T-helper 2 cell treated with Interferon-gamma antibody and Interleukin-4, amounts not matched to agents 5 μg/mL and 100 μg/mL, for 36 hours (primary cell): ENCODE measurements around the gene RAD51B.

Source experiments
- DNase-seq: peaks from one replicate; pipeline ENCODE4 v3.0.0; 2021; ENCODE audit warnings: low spot score
- H3K27ac Mint-ChIP-seq: one replicate; pipeline ENCODE4 v1.8.0; 2021; ENCODE audit warnings: mild to moderate bottlenecking, mixed read lengths
- H3K27me3 Mint-ChIP-seq: one replicate; pipeline ENCODE4 v1.8.0; 2021; ENCODE audit warnings: low read depth, mixed read lengths
- H3K36me3 Mint-ChIP-seq: one replicate; pipeline ENCODE4 v1.8.0; 2021; ENCODE audit warnings: low read depth, mixed read lengths
- H3K4me1 Mint-ChIP-seq: one replicate; pipeline ENCODE4 v1.8.0; 2021; ENCODE audit warnings: low read depth, mixed read lengths
- H3K4me3 Mint-ChIP-seq: one replicate; pipeline ENCODE4 v1.8.0; 2022; ENCODE audit warnings: mild to moderate bottlenecking, moderate library complexity, mixed read lengths
- H3K9me3 Mint-ChIP-seq: one replicate; pipeline ENCODE4 v1.8.0; 2021; ENCODE audit warnings: mixed read lengths

Gene RAD51B

DNA sequence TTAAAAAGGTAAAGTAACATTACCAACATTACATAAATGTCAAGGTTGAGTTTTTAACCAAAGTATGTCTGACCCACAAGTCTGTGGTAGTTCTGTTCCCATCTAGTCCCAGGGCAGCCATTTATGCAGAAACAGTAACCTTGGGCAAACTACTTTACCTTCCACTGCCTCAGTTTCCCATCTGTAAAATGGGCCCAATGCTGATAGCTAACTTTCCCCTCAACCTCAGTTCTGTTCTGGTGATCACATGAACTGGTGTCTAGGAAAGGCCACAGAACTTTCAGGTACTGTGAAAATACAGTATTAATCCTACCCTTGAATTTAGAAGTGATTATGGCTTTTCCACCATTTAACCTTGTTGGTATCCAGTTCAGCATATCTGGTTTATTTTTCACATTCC is 859.7 kb downstream of the RAD51B start:
- no peak for DNase-seq
- H3K9me3 Mint-ChIP-seq, result no peaks in the 10 kb centered on the region
- no peak overlapping the region for H3K4me3 Mint-ChIP-seq
- H3K4me1 Mint-ChIP-seq, result peaks cover 16% of the 10 kb centered on the region
- no peaks in the 10 kb centered on the region for H3K36me3 Mint-ChIP-seq
- H3K27ac Mint-ChIP-seq, result no peak overlapping the region
- no peaks in the 10 kb centered on the region for H3K27me3 Mint-ChIP-seq

DNA sequence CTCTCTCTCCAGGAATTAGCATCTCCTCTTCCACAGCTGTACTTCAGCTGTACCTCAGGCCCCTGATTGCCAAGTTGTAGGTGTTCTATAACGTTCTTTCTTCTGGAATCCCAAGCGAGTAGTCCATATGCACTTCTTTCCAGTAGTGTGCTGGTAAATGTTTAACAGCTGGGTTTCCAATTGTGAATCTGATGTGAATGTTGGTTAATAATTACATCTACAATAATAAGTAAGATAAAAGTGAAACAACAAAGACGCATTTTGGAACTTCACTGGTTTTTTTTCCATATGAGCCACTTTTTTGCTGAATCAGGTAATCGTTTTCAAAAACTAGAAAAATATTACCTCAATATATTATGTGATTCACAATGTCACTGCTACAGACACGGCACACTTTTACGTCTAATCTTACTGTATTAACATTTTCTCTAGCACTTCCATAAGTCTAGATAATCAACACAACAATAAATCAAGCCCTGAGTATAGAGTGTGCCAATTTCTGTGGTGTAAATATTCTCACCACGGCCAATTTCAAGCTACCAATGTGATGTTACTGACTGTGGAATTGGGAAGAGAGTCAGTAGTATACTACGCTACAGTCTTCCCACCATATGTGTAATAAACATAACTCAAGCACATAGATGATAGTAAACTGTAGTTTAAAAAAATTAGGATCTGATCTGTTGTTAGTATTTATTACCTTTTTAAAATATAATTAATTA is 860.3 kb downstream of the RAD51B start:
- Mint-ChIP-seq H3K27ac (no peak overlapping the region), H3K27me3 (no peaks in the 10 kb centered on the region), H3K4me3 (no peak overlapping the region), H3K36me3 (no peaks in the 10 kb centered on the region), H3K4me1 (peaks cover 21% of the 10 kb centered on the region), H3K9me3 (no peaks in the 10 kb centered on the region)
- no peak for DNase-seq

DNA sequence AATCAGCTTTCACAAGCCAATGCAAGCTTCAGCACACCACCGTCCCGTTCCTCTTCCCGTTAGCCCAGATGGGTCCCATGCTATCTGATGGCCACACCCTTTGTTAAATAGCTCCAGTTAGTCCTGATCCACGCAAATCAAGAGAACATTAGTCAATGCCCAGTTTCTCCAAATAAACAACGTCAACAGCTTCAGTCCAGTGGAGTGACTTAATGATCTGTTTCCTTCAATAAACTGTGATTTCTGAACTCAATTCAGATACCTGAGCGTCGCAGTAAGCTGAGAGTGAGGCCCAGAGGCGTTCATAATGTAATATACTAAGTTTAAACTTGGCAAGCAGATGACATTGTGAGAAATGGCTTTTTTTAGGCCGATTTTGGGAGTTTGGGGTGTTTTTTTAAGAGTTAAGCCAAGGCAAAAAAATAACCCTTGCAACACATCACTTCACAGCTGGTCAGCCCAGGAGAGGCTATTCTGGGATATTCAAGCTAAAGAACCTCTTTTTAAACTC is 861.0 kb downstream of the RAD51B start:
- no peak overlapping the region for H3K4me3 Mint-ChIP-seq

DNA sequence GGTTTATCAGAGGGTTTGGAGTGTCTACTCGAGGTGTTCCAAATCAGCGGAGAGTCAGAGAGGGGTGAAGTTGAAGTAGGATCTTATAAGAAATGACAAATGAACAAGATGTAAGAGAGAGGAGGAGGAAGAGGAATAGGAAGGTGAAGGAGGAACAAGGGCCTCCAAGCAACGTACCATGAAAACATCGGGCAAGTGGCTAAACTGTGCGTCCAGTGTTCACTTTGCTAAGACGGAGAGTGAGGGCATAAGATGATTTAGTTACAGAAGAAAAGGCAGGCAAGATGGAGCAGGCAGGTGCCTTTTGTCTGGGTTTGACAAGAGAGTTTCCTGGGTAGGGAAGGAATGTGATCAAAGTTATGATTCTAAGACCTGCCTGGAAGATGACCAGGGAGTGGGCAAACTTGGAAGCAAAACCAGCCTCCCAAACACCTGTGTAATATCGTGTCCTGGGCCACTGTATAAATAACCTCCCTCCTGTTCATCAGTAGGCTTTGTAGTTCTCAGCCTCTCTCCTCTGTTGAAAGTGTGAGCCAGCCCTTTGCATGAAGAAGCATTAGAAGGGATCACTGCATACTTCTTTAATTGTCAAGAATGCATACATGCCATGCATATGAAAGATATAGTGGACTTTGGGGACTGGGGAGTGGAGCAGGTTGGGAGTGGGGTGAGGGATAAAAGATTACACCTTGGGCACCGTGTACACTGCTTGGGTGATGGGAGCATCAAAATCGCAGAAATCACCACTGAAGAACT is 861.9 kb downstream of the RAD51B start:
- Mint-ChIP-seq H3K9me3 (no peaks in the 10 kb centered on the region), H3K27me3 (no peaks in the 10 kb centered on the region), H3K4me1 (peaks cover 34% of the 10 kb centered on the region), H3K36me3 (no peaks in the 10 kb centered on the region), H3K4me3 (no peak overlapping the region), H3K27ac (no peak overlapping the region)
- DNase-seq, result no peak

More for the DNA sequence above, 861.0 kb downstream of the RAD51B start:
- H3K4me1 Mint-ChIP-seq, result peaks cover 28% of the 10 kb centered on the region
- no peaks in the 10 kb centered on the region for H3K9me3 Mint-ChIP-seq
- H3K27ac Mint-ChIP-seq, result no peak overlapping the region
- H3K36me3 Mint-ChIP-seq, result no peaks in the 10 kb centered on the region
- no peak for DNase-seq
- no peaks in the 10 kb centered on the region for H3K27me3 Mint-ChIP-seq

DNA sequence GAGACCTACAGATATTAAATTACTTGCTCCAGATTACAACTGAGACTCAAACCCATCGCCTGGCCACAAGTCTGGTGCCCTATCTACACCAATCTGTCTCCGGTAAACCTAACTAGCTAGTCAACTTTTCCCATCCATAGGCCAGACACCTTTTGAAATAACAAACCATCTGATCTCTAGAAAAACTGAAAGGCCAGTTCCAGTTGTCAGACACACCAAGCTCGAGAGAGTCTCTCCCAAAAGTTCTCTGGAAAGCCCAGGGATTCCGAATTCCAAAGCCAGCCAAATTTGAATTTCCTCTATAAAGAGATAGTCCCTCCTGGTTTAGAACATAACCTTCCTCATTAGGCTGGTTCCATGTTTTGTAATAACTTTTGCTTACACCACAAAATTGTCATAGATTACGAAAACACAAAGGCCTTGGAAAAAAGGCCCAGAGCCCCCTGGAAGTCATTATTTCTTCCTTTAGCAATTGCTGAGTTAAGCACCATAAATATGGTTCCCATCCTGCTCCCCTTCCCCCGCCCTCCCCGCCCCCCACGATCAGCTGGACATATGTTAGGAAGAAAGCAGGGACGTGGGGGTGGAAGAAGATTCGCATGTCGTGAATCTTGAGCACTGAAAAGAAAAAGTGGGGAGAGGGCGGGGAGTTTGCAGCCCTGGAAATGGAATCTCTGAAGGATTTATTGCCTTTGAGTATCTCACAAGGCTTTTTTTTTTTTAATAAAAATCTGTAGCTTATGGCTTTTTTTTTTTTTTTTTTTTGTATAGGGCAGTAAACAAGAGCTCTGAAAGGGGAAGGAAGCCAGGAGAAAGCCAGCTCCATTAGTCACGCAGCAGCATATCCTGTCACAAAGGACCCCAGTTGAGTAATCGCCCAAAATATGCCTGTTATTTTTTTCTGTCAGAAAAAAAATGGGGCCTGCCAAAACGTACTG is 862.9 kb downstream of the RAD51B start:
- peak overlapping the region; percentile 60 for H3K4me3 Mint-ChIP-seq
- DNase-seq, result no peak
- H3K27me3 Mint-ChIP-seq, result no peaks in the 10 kb centered on the region
- H3K36me3 Mint-ChIP-seq, result no peaks in the 10 kb centered on the region
- peak overlapping the region; percentile 84 for H3K27ac Mint-ChIP-seq
- no peaks in the 10 kb centered on the region for H3K9me3 Mint-ChIP-seq
- peaks cover 36% of the 10 kb centered on the region for H3K4me1 Mint-ChIP-seq

DNA sequence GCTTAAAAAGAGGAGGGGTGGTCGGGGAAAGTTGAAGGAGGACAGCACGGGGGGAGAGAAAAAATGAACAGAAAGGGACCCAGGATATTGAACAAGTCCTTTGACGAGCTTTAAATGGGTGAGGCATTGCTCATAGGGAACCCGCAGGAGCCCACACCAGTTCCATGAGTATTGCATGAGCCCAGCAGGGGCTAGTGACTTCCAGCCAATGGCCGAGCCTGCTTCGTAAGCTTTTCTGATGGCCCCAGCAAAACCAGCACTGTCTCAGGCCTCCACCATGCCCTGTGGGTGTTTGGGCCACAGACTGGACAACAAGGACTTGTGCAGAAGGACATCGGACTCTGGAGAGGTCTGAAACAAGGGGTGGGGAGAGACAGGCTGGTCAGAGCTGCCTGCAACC is 863.7 kb downstream of the RAD51B start:
- H3K4me3 Mint-ChIP-seq, result peak overlapping the region; percentile 60
- H3K36me3 Mint-ChIP-seq, result no peaks in the 10 kb centered on the region
- no peaks in the 10 kb centered on the region for H3K27me3 Mint-ChIP-seq
- DNase-seq, result no peak
- peaks cover 36% of the 10 kb centered on the region for H3K4me1 Mint-ChIP-seq
- peak overlapping the region; percentile 84 for H3K27ac Mint-ChIP-seq
- no peaks in the 10 kb centered on the region for H3K9me3 Mint-ChIP-seq

DNA sequence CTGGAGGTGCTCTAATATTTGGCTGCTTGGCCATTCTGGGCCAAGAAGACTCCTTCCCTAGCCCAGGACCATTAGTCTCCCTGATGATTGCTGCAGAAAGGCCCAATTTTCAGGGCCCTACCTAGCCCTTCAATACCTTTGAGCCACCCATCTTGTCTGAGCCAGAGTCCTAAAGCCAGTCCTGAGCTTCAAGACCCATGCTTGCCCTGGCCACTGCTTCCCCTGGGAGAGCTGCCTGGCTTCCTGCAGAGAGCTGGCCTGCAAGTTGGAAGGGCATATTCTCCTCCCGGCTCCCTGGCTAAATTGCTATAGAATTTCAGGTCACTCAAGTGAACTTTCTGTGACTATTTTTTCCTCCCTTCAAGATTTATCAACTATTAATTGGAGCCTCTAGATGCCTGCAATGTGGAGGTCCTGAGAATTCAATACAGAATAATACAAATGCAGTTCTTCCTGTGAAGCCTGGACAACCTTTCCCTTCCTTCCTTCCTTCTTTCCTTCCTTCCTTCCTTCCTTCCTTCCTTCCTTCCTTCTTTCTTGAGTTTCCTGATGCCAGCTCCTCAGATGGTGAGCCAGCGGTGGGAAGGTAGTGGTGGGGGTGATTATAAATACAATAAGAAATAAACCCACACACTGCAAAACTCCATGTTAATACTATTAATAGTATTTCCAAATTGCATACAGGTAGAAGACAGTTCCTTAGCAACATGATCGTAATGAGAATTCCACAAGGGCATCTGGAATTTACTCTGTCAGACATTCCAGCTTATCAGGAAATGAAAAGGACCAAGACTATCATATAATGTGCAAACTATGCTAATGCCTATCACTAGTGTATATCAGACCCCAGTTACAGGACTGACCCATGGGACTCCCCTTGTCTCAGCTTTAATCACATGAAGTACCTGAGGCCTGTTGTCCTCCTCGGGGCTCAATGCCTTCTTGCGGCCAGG is 865.2 kb downstream of the RAD51B start:
- Mint-ChIP-seq H3K36me3 (no peaks in the 10 kb centered on the region), H3K9me3 (no peaks in the 10 kb centered on the region), H3K4me3 (peak overlapping the region; percentile 60), H3K27ac (peak overlapping the region; percentile 85), H3K4me1 (peaks cover 36% of the 10 kb centered on the region), H3K27me3 (no peaks in the 10 kb centered on the region)
- DNase-seq, result no peak

DNA sequence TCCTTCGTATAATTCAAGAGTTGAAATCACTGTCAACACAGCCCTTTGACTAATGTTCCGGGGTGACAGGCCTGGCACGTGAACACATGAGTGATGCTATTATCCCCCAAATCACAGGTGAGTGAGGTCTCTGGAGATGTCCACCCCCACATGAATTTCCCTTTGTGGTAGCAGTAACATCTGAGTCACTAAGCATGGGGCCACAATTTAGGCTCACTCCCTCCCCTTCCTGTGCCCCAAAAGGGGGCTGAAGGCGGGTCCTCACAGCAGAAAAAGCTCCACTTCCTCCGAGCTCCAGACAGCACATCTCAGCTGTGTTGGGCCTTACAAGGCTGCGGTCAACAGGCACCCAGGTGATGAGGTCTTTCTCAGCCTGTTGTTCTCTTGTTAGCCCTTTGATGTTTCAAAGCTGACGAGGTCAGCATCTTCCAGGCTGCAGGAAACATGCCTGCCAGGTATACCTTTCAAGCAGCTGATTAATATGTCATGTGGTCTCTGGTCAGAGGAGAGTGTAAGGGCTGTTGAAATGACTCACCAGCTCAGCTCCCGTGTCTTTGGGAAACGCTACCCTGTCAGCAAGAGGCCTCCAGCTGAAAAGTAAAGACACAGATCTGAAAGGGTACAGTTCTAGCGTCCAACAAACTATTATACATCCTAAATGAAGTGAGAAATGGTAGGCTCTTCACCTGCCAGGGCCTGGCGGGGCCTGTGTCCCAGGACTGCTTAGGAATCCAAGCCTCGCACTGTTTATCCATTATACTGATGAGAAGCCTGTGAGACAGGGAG is 866.0 kb downstream of the RAD51B start:
- Mint-ChIP-seq H3K36me3 (no peaks in the 10 kb centered on the region), H3K27me3 (no peaks in the 10 kb centered on the region), H3K4me3 (peak overlapping the region; percentile 60), H3K4me1 (peaks cover 36% of the 10 kb centered on the region), H3K9me3 (no peaks in the 10 kb centered on the region), H3K27ac (peak overlapping the region; percentile 85)
- peak; percentile 81 for DNase-seq

DNA sequence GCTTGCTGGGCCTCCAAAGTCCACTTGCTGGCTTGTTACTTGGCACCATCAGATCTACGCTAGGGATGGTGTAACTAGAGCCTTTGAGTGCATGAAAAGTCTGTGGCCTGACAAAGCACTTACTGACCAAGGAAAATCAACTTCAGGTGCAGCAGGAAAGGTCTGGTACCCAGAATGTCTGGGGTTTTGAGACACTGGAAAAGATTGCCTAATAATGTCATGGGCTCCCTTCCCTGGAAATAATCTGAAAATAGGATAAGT is 866.6 kb downstream of the RAD51B start:
- H3K27me3 Mint-ChIP-seq, result no peaks in the 10 kb centered on the region
- peak overlapping the region; percentile 85 for H3K27ac Mint-ChIP-seq
- no peak for DNase-seq
- H3K9me3 Mint-ChIP-seq, result no peaks in the 10 kb centered on the region
- peaks cover 36% of the 10 kb centered on the region for H3K4me1 Mint-ChIP-seq
- H3K36me3 Mint-ChIP-seq, result no peaks in the 10 kb centered on the region
- no peak overlapping the region for H3K4me3 Mint-ChIP-seq

DNA sequence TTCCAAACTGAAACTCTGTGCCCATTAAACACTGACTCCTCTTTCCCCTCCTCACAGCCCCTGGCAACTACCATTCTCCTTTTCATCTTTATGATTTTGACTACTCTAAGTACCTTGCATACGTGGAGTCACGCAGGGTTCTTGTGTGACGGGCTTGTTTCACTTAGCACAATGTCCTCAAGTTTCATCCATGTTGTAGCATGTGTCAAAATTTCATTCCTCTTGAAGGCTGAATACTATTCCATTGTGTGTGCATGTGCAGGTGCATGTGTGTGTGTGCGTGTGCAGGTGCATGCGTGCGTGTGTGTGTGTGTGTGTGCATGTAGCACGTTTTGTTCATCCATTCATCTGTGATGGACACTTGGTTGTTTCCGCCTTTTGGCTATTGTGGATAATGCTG is 867.1 kb downstream of the RAD51B start:
- Mint-ChIP-seq H3K9me3 (no peaks in the 10 kb centered on the region), H3K27me3 (no peaks in the 10 kb centered on the region), H3K4me3 (no peak overlapping the region), H3K27ac (peak overlapping the region; percentile 67), H3K36me3 (no peaks in the 10 kb centered on the region), H3K4me1 (peaks cover 35% of the 10 kb centered on the region)
- no peak for DNase-seq

DNA sequence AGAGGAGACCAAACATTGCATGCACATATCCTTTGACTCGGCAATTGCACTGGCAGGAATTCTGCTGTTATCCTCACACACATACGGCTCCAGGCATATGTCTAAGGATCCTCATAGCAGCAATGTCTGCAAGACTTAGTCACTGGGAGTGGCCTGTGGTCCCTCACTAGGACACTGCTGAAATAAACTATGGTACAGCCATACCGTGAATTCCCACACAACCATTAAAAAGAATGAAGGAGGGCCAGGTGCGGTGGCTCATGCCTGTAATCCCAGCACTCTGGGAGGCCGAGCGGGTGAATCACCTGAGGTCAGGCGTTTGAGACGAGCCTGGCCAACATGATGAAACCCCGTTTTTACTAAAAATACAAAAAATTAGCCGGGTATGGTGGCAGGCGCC is 868.2 kb downstream of the RAD51B start:
- no peak for DNase-seq
- peaks cover 30% of the 10 kb centered on the region for H3K4me1 Mint-ChIP-seq
- no peaks in the 10 kb centered on the region for H3K36me3 Mint-ChIP-seq
- H3K27ac Mint-ChIP-seq, result no peak overlapping the region
- no peaks in the 10 kb centered on the region for H3K9me3 Mint-ChIP-seq
- no peaks in the 10 kb centered on the region for H3K27me3 Mint-ChIP-seq
- H3K4me3 Mint-ChIP-seq, result no peak overlapping the region

DNA sequence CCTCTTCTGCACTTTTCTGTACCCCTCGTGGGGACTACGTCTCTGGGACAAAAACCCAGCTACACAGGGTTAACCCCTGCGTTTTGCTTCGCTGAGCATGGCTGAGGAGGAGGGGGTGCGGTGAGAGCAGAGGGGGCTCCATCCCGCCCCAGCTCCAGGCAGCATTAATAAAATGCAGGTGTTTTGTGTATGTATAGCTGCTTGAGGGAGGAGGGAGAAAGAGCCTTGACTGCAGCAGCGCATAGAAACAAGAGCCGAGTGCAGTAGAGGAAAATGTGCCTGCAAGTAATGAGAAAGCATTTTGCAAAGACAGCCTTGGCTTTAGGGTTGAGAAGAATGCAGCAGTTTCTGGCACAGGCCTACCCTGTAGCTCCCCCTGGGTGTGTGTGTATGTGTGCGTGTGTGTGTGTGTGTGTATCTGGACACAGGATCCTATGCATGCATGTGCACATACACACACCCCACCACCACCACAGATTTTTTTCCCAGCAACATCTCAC is 869.3 kb downstream of the RAD51B start:
- Mint-ChIP-seq H3K4me1 (peaks cover 26% of the 10 kb centered on the region), H3K36me3 (no peaks in the 10 kb centered on the region), H3K4me3 (no peak overlapping the region), H3K27me3 (no peaks in the 10 kb centered on the region), H3K27ac (no peak overlapping the region), H3K9me3 (no peaks in the 10 kb centered on the region)
- no peak for DNase-seq
